GM18507 (cell line): ENCODE results near the gene EXOC6.

Experiments used
- DNase-seq: peaks from one replicate; pipeline ENCODE4 v3.0.0; 2011; ENCODE audit warnings: low read depth; ENCODE audit not compliant: insufficient read length; ENCODE audit errors: extremely low spot score
- FAIRE-seq: peaks from 2 replicates; lab custom pipeline; 2011; peaks lifted over from hg19 to GRCh38; lab: Jason Lieb, UNC

EXOC6 gene

DNA sequence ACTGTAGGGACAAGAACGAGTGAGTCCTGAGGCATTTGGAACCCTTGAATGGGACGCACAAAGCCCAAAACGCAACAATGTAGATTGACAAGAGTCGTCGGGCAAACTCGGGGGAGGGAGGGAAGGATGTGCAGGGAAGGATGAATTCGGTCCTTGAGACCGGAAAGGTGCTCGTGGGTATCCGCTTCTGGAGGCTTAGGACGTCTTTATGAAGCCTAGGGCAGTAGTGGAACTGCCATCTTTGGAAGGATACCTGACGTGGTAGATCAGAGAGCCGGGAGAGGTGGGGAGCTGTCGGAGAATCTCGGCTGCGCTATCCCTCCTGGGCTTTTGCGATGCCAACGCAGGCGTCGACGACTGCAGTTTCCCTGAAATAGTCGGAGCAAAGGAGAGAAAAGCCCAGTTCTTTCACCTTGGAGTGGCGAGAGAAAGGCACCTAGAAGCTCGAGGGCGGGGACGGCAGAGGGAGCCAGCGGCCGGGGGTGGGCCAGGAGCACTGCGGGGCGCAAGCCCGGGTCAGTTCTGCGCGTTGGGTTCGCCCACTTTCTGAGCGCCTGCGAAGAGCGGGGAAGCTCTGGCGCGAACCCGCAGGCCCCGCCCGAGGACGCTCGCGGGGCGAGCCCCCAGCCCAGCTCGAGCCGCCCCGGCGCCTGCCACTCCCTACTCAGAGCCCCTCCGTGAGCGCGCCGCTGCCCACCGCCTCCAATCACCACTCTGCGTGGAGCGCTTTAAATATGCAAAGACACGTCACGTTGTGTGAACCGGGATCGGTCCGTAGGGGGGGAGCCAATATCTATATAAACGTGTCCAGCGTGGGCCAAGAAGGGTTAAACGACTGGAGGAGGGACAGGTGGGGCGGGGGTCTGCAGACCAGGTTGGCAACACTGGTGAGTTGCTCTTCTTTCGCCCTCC is 211.9 kb downstream of the EXOC6 start, which contains the start of gene CYP26C1:
Gene CYP26C1, plus strand, starts transcription at position 824 of the 912 bp plus-strand sequence. CDS start 466 bp downstream, outside the sequence.
- DNase-seq = no peak
- no peak for FAIRE-seq

DNA sequence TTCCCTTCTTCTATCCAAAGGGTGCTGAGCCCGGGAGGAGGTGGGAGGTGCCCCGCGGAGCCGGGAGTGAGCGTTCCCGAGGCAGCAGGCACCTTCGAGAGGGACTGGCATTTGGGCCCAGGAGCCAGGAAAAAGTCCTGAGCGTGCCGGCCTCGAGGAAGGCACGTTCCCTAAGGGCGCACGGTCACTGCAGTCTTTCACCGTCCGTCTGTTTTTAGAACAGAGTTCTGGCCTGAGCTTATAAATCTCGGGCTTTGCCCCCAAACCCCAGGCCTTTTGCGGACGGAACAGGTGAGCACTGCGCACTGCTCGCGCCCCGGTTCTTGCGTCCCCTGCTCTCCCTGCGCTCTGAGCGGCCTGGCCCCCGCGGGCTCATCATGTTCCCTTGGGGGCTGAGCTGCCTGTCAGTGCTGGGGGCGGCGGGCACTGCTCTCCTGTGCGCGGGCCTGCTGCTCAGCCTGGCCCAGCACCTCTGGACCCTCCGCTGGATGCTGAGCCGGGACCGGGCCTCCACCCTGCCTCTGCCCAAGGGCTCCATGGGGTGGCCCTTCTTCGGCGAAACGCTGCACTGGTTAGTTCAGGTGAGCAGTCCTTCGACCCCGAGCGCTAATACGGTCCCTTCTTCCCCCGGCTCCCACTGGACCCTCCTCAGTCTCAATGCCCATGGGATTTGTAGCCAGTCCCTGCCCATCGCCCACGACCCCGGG is 212.7 kb downstream of the EXOC6 start:
- FAIRE-seq (no peak), DNase-seq (no peak)

DNA sequence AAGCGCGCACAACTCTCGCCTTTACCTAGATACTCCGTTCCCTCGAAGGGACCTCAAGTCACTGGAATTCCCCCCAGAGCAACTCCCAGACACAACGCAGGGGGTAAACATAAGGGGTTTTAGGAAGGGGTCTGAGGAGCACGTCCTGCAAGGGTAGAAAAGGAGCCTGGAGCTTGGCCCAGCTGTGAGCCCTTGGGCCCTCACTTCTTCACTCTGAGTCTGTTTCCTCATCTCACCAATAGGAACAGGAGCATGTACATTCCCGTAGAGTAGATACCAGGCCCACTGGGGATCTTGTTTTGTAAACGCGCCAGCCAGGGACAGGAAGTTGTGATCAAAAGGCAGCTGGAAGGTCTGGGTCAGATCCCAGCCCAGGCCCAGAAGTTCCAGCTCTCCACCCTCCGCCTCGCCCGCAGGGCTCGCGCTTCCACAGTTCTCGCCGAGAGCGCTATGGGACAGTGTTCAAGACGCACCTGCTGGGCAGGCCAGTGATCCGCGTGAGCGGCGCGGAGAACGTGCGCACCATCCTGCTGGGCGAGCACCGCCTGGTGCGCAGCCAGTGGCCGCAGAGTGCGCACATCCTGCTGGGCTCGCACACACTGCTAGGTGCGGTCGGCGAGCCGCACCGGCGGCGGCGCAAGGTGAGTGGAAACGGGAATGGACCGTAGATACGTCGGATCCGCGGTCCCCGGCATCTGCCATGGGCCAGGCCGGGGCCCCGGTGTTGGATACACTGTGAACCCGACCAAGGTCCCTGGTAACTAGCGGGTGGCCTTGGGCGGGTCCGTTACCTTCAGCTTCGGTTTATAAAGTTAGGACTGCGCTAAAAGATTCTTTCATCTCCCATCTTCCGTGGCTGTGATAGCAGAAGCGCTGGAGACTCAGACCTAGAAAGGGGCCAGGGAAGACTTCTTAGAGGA is 213.5 kb downstream of the EXOC6 start:
- DNase-seq (no peak), FAIRE-seq (no peak)

DNA sequence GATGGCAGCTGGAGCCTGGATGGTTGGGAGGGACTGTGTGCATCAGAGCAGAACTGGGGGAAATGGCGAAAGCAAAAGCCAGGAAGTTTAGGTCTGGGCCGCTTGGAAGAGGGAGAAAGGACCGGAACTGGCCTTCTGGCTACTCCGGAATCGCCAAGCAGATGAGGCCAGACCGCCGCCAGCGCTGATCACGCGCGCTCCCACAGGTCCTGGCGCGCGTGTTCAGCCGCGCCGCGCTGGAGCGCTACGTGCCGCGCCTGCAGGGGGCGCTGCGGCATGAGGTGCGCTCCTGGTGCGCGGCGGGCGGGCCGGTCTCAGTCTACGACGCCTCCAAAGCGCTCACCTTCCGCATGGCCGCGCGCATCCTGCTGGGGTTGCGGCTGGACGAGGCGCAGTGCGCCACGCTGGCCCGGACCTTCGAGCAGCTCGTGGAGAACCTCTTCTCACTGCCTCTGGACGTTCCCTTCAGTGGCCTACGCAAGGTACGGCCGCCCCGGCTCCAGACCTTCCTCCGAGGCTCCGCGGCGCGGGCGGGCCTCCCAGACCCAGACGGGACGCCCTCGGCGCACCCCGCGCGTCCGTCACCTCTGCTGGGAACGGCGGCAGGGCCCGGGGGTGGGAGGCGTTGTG is 214.3 kb downstream of the EXOC6 start:
- FAIRE-seq = no peak
- DNase-seq = no peak

DNA sequence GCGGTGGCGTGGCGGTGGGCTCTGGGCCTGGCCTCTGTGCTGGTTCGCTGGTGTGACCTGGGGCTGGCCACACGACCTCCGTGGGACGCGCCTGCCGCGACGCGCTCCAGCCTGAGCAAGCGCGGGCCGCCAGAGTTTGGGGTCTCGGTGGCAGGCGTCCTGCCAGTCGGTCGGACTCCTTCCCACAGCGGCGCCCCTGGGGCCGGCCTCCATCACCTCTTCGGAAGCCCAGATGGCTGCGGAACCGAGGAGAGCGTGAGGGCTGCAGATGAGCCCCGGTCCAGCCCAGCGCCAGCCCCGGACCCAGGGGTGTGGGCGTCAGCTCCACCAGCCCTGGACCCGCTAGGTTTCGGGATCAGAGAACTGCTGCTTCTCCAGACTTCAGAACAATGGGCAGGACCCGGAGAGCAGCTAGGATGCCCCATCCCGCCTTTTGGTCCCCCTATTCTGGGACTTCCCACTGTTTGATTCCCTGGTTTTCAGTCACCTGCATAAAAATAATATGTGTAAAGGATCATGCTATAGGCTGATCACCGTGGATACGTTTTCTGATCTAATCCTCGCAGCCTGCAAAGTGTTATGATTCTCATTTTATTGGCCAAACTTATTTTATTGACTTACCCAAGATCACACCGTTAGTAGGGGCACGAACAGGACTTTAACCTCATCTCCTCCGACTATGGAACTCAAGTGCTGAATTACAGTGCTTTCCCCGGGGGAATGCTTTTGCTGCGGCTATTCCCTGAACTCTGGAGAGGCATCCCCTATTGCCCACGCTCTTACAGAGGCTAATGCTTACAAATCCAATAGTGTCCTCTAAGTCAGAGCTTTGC is 215.0 kb downstream of the EXOC6 start:
- no peak for FAIRE-seq
- DNase-seq = no peak

DNA sequence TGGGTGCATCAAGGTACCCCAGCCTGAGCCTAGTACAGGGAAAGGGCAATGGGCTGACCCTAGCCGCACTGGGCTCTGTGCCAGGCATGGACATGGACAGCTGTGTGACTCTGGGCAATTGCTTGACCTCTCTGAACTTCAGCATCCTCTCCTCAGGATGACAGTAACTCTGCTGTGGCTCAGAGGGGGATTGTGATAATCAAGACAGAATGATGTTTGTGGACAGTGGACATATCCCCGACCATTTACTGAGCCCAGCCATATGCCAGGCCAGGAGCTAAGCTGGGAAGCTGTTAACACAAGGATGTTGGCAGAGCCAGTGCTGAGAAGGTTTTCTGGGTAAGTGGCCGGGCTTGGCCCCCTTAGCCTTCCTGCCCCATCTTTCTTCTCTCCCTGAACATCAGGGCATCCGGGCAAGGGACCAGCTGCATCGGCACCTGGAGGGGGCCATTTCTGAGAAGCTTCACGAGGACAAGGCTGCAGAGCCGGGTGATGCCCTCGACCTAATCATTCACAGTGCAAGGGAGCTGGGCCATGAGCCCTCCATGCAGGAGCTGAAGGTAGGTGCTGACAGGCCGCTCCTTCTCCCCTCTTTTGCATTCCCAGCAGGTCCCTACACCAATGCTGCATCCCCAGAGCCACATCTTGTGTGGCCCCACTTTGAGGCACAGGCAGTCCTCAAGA is 215.8 kb downstream of the EXOC6 start:
- FAIRE-seq (no peak), DNase-seq (no peak)

DNA sequence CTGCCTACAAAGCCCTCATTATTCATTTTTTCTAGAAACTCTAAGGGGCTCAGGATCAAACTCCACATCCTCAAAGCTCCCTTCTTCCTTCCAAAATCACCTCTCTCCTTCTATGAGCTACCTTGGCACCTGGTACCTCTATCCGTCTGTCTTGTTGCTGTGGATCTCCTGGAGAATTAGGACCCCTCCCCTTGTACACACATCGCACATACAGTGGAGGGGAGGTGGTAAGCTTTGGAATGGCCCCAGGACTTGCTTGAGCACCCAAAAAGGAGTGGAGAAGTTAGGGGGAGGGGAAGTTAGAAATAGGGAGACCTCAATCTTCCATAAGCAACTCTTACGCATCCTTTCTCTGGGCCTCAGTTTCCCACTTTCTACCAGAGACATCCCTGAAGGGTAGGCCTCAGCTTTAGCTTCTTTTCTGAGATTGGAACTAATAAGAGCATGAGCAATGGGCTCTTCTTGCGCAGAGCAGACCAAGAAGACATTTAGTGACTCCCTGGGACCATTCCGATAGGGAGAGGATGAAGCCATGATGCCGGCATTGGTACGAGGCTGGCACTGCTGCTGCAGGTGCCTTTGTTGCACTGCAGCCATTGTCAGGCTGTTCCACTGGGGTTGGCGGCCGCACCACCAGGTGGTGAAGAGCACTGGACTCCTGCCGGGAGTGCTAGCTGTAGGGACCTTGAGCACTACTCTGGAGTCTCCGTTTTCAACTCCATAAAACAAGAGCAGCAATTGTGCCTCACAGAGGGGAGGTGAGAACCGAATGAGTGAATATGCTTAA is 216.7 kb downstream of the EXOC6 start:
- DNase-seq (no peak), FAIRE-seq (no peak)

DNA sequence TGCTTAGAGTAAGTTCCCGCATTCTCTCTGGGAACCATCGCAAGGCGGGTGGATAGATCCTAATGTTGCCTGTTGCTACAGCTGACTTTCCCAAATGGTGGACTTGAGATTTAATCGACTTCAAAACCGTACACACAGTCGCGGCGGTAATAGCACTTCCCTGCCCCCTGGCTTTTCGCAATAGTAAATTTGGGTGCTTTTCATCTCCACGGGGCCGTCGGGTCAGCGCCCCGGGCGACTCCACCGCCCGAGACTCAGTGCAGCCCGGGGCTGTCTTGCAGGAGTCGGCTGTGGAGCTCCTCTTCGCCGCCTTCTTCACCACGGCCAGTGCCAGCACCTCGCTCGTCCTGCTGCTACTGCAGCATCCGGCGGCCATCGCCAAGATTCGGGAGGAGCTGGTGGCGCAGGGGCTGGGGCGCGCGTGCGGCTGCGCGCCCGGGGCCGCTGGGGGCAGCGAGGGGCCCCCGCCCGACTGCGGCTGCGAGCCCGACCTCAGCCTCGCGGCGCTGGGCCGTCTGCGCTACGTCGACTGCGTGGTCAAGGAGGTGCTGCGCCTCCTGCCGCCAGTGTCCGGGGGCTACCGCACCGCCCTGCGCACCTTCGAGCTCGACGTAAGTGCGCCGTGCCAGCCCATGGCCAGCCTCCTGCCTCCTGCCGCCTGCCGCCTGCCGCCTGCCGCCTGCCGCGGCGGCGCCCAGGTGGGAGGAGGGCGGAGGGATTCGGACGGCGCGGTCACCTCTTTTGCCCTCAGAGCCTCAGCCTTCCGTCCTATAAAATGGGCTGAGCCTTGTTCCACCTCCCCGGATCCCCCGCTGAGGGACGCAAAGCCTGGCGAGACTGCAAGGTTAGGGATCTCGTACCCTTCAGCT is 217.6 kb downstream of the EXOC6 start:
- no peak for DNase-seq
- FAIRE-seq = no peak

DNA sequence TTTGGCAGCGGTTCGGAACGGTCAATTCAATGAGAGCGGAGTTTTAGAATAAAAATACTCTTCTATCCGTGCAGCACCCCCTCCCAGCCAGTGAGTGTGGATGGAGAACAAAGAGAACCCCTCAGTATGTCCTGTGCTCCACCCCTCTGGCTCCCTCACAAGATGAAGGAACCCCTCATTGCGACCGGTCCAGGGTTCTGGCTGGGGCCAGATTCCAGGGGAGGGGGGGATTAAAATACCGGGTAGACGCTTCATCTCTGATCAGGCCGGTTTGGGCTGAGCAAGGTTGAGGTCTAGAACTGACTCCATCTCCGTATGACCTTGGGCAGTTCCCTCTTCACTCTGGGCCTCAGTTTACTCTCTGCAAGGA is 218.2 kb downstream of the EXOC6 start:
- FAIRE-seq (no peak), DNase-seq (no peak)

DNA sequence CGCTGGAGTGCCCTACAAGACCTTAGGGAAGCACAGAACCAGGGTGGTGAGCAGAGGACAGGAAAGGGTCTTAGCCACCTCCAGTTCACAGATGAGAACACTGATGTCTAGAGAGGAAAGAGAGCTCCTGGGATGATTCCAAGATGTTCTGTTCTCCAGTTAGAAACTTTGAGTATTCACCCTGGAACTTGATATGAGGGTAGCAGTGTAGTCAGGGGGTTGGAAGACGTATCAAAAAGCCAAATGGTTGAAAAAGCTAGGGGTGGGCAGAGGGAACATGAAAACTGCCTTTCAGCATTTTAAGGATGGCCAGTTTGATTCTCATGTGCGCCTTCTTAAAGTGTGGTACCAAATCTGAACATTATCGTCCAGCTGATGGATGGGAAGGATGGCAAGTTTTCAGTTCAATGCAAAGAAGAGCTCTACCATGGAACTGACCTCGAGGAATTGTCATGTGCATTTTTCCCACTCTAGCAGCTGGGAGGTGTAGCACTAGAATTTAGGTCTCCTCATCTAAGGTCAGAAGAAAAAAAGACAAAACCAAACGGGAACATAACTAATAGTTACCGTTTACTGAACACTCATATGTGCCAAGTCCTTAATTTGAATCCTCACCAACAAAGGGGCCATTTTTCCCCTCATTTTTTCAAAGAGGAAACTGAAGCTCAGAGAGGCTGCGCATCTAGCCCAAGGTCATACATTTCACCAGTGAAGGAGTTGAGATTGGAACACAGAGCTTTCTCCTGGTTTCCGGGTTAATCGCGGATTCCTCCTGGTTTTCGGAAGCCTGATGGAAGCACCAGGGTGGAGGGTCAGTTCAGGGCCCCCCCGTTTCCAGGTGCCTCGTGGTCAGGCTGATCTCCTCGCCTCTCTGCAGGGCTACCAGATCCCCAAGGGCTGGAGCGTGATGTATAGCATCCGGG is 219.4 kb downstream of the EXOC6 start:
- DNase-seq (no peak), FAIRE-seq (no peak)

DNA sequence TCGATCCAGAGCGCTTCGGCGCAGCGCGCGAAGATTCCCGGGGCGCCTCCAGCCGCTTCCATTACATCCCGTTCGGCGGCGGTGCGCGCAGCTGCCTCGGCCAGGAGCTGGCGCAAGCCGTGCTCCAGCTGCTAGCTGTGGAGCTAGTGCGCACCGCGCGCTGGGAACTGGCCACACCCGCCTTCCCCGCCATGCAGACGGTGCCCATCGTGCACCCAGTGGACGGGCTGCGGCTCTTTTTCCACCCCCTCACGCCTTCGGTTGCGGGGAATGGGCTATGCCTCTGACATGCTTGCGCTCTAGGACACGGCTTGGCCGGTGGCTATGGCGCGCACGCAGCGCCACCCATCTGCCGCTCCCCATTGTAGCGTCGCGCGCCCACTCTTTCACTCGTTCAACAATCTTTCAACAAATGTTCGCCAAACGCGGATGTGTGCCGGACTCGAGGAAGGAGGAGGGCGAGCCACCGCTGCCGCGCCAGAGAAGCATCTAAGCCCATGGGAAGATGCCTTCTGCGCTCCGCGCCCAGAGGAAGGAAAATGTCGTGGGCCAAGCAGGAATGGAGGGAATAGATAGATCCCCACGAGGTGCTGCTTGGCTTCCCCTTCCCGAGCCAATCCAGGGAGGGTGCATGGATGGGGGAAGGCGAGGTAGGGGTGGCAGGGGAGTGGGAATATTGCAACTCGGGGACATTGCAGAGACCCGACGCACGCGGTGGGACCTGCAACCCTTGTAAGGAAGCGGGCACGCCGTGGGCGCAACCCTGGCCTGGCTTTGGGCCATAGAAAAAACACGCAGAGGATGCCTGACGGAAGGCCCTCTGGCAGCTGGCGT is 220.3 kb downstream of the EXOC6 start:
- no peak for FAIRE-seq
- DNase-seq = no peak

DNA sequence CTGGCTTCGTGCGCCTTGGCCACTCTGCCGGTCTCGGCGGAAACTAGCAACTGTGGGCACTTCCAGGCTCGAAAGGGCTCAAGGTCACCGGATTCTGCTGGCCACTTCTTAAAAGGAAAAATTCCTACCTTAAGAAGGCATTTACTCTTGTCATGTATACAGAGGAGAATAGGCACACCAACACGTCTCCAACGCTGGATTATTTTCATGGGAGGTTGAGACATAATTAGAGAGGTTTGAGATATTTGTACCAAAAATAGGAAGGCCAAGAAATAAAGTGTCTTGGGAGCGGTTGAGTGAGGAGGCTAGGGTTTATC is 220.9 kb downstream of the EXOC6 start:
- no peak for DNase-seq

DNA sequence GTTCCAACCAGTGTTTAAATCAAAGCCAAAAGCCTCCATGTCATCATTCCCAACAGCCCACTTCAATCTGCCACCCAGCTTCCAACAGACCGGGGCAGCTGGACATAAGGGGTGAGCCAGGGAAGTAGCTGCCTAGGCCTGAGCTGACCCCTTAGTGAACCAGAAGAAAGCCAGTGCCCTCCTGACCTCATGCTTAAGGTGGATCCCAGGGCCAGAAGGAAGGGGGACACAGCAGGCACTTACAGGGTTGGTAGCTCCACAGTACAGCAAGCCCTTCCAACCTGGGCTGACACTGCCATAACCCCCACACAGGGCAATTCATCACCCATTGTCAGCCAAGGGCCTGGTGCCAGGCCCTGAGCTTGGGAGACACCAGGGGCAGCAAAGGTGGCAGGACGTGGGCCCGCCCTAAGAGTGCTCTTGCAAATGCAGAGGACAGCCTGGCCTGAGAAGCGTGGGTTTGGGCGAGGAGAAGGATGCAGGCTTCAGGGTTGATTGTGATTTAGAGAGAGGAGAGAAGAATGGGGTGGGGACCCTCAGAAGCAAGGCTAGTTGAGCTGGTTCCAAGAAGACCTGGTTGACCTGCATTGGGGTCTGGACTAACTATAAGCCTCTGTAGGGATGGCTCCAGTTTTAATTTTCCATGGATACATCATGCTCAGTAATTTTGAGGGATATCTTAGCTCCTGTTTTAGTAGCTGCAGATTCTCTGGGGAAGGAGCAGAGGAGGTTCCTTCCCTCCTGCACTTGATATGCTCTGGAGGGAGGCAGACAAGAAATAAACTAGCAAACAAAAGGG is 222.3 kb downstream of the EXOC6 start:
- no peak for FAIRE-seq

More for the DNA sequence above, 220.9 kb downstream of the EXOC6 start:
- no peak for FAIRE-seq

DNA sequence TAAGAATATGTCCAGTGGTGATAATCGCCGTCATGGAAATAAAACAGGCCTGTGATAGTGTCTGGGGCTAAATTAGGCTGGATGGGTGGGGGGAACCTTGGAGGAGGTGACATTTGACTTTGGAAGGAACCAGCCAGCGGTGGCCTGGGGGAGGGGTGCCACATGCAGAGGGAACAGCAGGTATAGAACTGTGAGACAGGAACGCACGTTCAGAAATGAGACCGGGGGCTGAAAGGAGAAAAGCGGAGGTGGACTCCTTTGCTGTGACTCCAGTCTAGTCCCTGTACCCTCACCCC is 222.8 kb downstream of the EXOC6 start:
- FAIRE-seq = no peak

More for the DNA sequence above, 222.3 kb downstream of the EXOC6 start:
- DNase-seq = no peak

More for the DNA sequence above, 222.8 kb downstream of the EXOC6 start:
- no peak for DNase-seq
